Measurements from ENCODE around the gene GKAP1.
"Not testable (repeated sequence)": the region's sequence is repeated elsewhere in the genome, so short reads cannot be mapped to it uniquely, and the experiment has no call there.

The GKAP1 gene

DNA sequence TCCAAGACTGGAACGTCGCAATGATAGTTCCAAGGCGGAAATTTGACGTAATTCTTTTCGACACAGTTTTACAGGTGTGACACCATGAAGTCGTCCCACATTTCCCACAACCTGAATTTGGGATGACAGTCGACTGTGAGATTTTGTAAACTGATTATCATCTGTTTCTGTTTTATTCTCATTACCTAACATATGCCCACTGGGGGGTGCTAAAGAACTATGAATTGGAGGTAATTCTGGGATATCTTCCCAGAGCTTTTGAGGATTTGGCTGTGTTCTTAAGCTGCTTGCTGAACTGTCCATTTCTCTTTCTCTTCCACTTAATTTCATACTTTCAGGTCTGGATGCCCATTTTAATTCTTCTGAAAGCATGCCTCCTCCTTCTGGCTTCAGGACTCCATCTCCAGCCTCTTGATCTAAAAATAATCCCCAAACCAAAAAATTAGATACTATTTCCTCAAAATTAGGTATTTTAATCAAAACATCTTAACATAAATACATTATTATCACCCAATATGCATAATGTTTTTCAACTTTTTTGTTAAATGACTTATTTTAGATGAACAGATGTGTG lies 19.6 kb upstream of the GKAP1 start:
- CTCF ChIA-PET; H3K36me3 ChIP-seq (ENCODE audit: control insufficient read depth in 2 of 2, insufficient read depth in 1 of 2, low read length in 2 of 2); H3K27ac ChIP-seq (ENCODE audit: extremely low read depth, low read depth, low read length); H3K4me1 ChIP-seq (ENCODE audit: control insufficient read depth, insufficient read depth, low read length); POLR2A ChIA-PET; H3K4me3 ChIP-seq (ENCODE audit: low read depth, low read length); H3K9me3 ChIP-seq (ENCODE audit: control insufficient read depth, insufficient read depth, low read depth, low read length): not testable (repeated sequence)
- TF ChIP-seq ZNF654 (tag by site-specific recombination; IDR thresholded peaks at IDR 0.05; ENCODE audit: low read depth) (peak; percentile 8; the same call in 1 of the 2 replicates), ZNF664 (tag by site-specific recombination; IDR thresholded peaks at IDR 0.05) (0 out of 2 replicates have a peak, but pooled peaks have one; percentile 17)

DNA sequence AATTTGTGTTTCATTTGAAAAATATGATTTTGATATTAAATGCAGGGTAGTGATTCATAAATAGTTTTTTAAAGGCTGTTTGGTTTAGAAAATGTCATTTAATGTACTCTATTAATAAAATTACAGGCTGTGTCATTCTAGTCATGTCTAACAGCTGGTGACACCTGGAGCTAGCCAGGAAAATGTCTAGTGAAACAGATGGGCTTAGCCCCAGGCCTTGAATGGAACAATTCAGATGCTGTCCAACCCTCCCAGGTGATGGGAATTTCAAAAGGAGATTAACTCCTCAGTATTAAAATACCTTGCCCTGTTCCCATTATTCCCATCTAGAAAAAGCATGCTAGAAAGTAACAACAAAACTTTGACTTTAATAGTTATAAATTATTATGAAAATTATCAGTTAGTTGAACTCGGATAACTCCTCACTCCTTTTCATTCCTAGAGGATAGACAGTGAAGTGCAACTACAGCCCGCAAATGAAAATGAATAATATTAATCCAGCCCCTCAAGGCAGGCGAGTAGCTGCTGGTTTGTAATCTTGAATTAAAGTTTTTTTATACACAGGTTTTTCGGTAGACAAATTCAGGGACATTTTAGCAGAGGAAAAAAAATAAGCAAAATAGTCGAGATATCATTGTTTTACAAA lies 13.0 kb upstream of the GKAP1 start:
- POLR2A ChIA-PET; H3K36me3 ChIP-seq (ENCODE audit: control insufficient read depth in 2 of 2, insufficient read depth in 1 of 2, low read length in 2 of 2); H3K9me3 ChIP-seq (ENCODE audit: control insufficient read depth, insufficient read depth, low read depth, low read length); H3K4me3 ChIP-seq (ENCODE audit: low read depth, low read length); H3K27ac ChIP-seq (ENCODE audit: extremely low read depth, low read depth, low read length); H3K4me1 ChIP-seq (ENCODE audit: control insufficient read depth, insufficient read depth, low read length): not testable (repeated sequence)
- CTCF ChIA-PET, result interaction anchor here (0.6 kb wide), 1 partner anchor 495 kb away, joined by 3 read pairs; no protein-coding TSS in a partner anchor

DNA sequence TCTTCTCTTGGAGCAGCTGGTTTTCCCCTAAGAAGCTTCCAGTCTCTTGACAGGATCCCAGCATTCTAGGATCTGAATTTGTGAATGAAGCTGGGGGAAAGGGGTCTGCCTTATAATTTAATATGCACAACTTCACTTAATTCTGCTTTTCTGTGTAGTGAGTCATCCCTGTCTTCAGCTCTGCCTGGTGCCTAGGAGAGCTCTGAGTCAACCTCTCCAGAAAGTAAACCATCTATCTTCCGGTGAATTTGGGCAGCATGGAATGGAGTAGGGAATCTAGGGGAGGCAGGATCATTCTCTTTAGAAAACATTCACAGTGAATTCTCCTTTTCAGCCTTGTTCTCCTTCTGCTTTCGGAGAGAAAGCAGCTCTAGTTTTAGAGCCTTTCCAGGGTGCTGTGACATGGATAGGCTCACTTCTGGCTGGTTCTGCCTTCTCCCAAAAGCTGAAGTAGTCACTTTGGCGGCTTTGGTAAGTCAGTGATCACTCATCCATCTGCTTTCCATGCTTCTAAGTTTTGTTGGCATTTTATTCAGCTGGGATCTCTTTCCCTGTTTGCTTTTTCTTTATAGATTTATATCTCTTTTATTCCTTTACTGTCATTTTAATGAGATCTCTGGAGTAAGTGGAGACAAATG lies 7.5 kb upstream of the GKAP1 start:
- H3K27ac ChIP-seq (ENCODE audit: extremely low read depth, low read depth, low read length); H3K4me1 ChIP-seq (ENCODE audit: control insufficient read depth, insufficient read depth, low read length); H3K9me3 ChIP-seq (ENCODE audit: control insufficient read depth, insufficient read depth, low read depth, low read length); H3K36me3 ChIP-seq (ENCODE audit: control insufficient read depth in 2 of 2, insufficient read depth in 1 of 2, low read length in 2 of 2); H3K4me3 ChIP-seq (ENCODE audit: low read depth, low read length): not testable (repeated sequence)
- ChIA-PET POLR2A (interaction anchor here (0.6 kb wide), 1 partner anchor 204 kb away, joined by 3 read pairs; no protein-coding TSS in a partner anchor), CTCF (interaction anchor here (0.7 kb wide), 1 partner anchor 11 kb away, joined by 3 read pairs; no protein-coding TSS in a partner anchor)

DNA sequence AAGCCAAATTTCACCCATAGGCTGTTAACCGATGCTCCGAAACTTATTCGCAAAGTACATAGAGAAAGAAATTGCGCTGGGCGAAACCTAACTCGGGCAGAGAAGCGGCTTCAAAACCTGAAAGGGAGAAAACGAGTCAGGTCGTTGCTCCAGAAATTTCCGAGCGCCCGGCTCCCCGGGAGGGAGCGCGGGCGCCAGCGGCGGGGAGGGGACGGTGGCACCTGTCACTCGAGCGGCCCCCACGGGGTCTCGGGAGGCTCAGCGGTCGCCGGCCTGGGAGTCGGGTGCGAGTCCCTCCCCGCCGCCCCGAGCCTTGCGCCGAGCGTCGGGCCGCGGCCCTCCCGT lies 586 bp downstream of the GKAP1 start:
- CTCF ChIA-PET; POLR2A ChIA-PET; H3K9me3 ChIP-seq (ENCODE audit: control insufficient read depth, insufficient read depth, low read depth, low read length); H3K4me1 ChIP-seq (ENCODE audit: control insufficient read depth, insufficient read depth, low read length): not testable (repeated sequence)
- Histone ChIP-seq H3K27ac (ENCODE audit: extremely low read depth, low read depth, low read length) (peak overlapping the region; percentile 73; the same call in 1 of the 2 replicates), H3K4me3 (ENCODE audit: low read depth, low read length) (peak overlapping the region; percentile 57), H3K36me3 (ENCODE audit: control insufficient read depth in 2 of 2, insufficient read depth in 1 of 2, low read length in 2 of 2) (peaks cover 4 to 17% of the 10 kb centered on the region in 2 experiments; a peak in 2 of 3 replicates)

DNA sequence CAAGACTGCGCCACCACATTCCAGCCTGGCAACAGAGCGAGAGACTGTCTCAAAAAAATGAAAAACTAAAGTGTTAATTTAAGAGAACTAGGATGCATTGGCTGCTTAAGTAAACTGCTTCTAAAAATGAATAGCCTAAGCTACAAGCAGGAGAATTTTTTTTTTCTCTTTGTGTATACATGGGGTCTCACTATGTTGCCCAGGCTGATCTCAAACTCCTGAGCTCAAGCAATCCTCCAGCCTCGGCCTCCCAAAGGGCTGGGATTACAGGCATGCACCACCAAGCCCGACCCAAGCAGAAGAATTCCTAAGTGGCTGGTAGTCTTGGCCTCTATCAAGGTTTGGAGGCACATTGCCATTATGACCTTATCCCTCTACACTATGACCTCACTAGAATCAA lies 2.4 kb downstream of the GKAP1 start:
- H3K36me3 ChIP-seq (ENCODE audit: control insufficient read depth in 2 of 2, insufficient read depth in 1 of 2, low read length in 2 of 2), result peaks cover 4 to 22% of the 10 kb centered on the region in 2 experiments; a peak in 2 of 3 replicates
- CTCF ChIA-PET; H3K4me1 ChIP-seq (ENCODE audit: control insufficient read depth, insufficient read depth, low read length); H3K4me3 ChIP-seq (ENCODE audit: low read depth, low read length); POLR2A ChIA-PET; H3K27ac ChIP-seq (ENCODE audit: extremely low read depth, low read depth, low read length); H3K9me3 ChIP-seq (ENCODE audit: control insufficient read depth, insufficient read depth, low read depth, low read length): not testable (repeated sequence)

DNA sequence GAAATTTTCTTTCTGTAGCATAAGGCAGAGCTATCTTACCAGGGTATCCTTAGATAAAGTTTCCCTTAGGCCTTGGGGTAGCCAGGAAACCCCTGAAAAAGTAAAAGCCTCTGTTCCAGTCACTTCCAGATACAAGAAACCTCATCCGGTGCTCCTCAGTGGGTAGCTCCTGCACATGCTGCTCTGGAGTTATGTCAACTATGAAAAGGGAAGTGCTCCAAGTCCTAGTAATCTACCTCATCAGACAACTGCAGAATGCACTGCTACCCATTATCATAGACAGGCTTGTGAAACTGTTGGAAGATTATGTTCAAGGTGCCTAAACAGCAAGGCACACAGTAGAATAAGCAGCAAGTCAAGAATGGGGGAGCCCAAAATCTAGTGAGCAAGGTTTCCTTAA lies 8.4 kb downstream of the GKAP1 start:
- H3K4me1 ChIP-seq (ENCODE audit: control insufficient read depth, insufficient read depth, low read length); H3K9me3 ChIP-seq (ENCODE audit: control insufficient read depth, insufficient read depth, low read depth, low read length); H3K27ac ChIP-seq (ENCODE audit: extremely low read depth, low read depth, low read length); CTCF ChIA-PET; H3K4me3 ChIP-seq (ENCODE audit: low read depth, low read length); POLR2A ChIA-PET: not testable (repeated sequence)
- H3K36me3 ChIP-seq (ENCODE audit: control insufficient read depth in 2 of 2, insufficient read depth in 1 of 2, low read length in 2 of 2), result peaks cover 0 to 29% of the 10 kb centered on the region in 2 experiments; a peak in 1 of 3 replicates

DNA sequence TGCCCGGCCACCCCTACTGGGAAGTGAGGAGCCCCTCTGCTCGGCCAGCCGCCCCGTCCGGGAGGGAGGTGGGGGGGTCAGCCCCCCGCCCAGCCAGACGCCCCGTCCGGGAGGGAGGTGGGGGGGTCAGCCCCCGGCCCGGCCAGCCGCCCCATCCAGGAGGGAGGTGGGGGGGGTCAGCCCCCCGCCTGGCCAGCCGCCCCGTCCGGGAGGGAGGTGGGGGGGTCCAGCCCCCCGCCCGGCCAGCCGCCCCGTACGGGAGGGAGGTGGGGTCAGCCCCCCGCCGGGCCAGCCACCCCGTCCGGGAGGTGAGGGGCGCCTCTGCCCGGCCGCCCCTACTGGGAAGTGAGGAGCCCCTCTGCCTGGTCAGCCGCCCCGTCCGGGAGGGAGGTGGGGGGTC lies 13.1 kb downstream of the GKAP1 start:
- H3K9me3 ChIP-seq (ENCODE audit: control insufficient read depth, insufficient read depth, low read depth, low read length); H3K4me3 ChIP-seq (ENCODE audit: low read depth, low read length); POLR2A ChIA-PET; H3K27ac ChIP-seq (ENCODE audit: extremely low read depth, low read depth, low read length); H3K4me1 ChIP-seq (ENCODE audit: control insufficient read depth, insufficient read depth, low read length); CTCF ChIA-PET: not testable (repeated sequence)
- H3K36me3 ChIP-seq (ENCODE audit: control insufficient read depth in 2 of 2, insufficient read depth in 1 of 2, low read length in 2 of 2), result peaks cover 5 to 32% of the 10 kb centered on the region in 2 experiments; a peak in 2 of 3 replicates

DNA sequence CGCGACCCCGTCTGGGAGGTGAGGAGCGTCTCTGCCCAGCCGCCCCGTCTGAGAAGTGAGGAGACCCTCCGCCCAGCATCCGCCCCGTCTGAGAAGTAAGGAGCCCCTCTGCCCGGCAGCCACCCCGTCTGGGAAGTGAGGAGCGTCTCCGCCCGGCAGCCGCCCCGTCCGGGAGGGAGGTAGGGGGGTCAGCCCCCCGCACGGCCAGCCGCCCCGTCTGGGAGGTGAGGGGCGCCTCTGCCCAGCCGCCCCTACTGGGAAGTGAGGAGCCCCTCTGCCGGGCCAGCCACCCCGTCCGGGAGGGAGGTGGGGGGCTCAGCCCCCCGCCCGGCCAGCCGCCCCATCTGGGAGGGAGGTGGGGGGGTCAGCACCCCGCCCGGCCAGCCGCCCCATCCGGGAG lies 13.6 kb downstream of the GKAP1 start:
- H3K9me3 ChIP-seq (ENCODE audit: control insufficient read depth, insufficient read depth, low read depth, low read length); POLR2A ChIA-PET; CTCF ChIA-PET; H3K27ac ChIP-seq (ENCODE audit: extremely low read depth, low read depth, low read length); H3K4me3 ChIP-seq (ENCODE audit: low read depth, low read length); H3K4me1 ChIP-seq (ENCODE audit: control insufficient read depth, insufficient read depth, low read length): not testable (repeated sequence)
- peaks cover 5 to 35% of the 10 kb centered on the region in 2 experiments; a peak in 2 of 3 replicates for H3K36me3 ChIP-seq (ENCODE audit: control insufficient read depth in 2 of 2, insufficient read depth in 1 of 2, low read length in 2 of 2)

Data from HEK293 (cell line).